Fibroblast of the aortic adventitia (primary cell): Measurements from ENCODE around the gene ZSCAN18. TPM values are rescaled to one million over a fixed set of nuclear protein-coding genes. Genes with fewer than 3 reads are reported as not detected.

Experiments
- DNase-seq: peaks from one replicate; pipeline ENCODE4 v3.0.0-alpha.2; 2010; ENCODE audit warnings: low read depth
- H3K4me3 ChIP-seq: 2 replicates; pipeline ENCODE4 v1.5.1; 2011; ENCODE audit warnings: low read depth, mild to moderate bottlenecking, control low read depth, low read length, moderate library complexity
- CTCF ChIP-seq: IDR thresholded peaks from 2 replicates; pipeline ENCODE4 v1.5.1; 2011; ENCODE audit warnings: mild to moderate bottlenecking, low read length, control low read depth, inconsistent platforms; ENCODE audit not compliant: insufficient read depth
- total RNA-seq: library from RNA; depleted of rRNA; stranded (reverse); fragments of >200 nt; gene quantifications from 2 replicates; pipeline ENCODE4 v1.2.3, GENCODE V29; 2012; ENCODE audit warnings: low replicate concordance

The ZSCAN18 gene
- total RNA-seq, 1 donor = 7.6 TPM

GRCh38 chr19:58035863-58036262, 62.2 kb downstream of the ZSCAN18 start:
- no peak for TF ChIP-seq CTCF
- H3K4me3 ChIP-seq = no peak overlapping the region
- DNase-seq = no peak

GRCh38 chr19:58034477-58034793, 63.6 kb downstream of the ZSCAN18 start:
- TF ChIP-seq CTCF = no peak
- DNase-seq = no peak
- no peak overlapping the region for H3K4me3 ChIP-seq

Other genes starting within 250 kb of the ZSCAN18 start
- gene ZNF587, start 248.4 kb downstream of the ZSCAN18 start, total RNA-seq = 29.6 and 39.2 TPM in 2 replicates
- 5.0 and 10.3 TPM in 2 replicates for gene ZNF814, start 209.2 kb downstream of the ZSCAN18 start, total RNA-seq
- gene ZNF417, start 181.6 kb downstream of the ZSCAN18 start, total RNA-seq = 15.8 and 16.1 TPM in 2 replicates
- gene ZNF418, start 162.8 kb downstream of the ZSCAN18 start, total RNA-seq = 3.6 and 13.6 TPM in 2 replicates
- gene ZNF256, start 150.5 kb downstream of the ZSCAN18 start, total RNA-seq = 2.5 and 7.7 TPM in 2 replicates
- gene C19orf18, start 123.7 kb downstream of the ZSCAN18 start, total RNA-seq = 0.49 TPM in 1 of 2 replicates, not detected in the other
- gene ZNF606, start 95.4 kb downstream of the ZSCAN18 start, total RNA-seq = 17.9 and 33.8 TPM in 2 replicates
- not detected in 2 replicates for gene ZSCAN1, start 64.2 kb downstream of the ZSCAN18 start, total RNA-seq
- gene ZNF135, start 38.9 kb downstream of the ZSCAN18 start, total RNA-seq = 2.2 and 4.3 TPM in 2 replicates
- 8.7 and 13.6 TPM in 2 replicates for gene ZNF329, start 52.6 kb upstream of the ZSCAN18 start, total RNA-seq
- 14.7 and 15.6 TPM in 2 replicates for gene ZNF274, start 84.8 kb upstream of the ZSCAN18 start, total RNA-seq
- gene ZNF544, start 130.7 kb upstream of the ZSCAN18 start, total RNA-seq = 28.2 and 35.6 TPM in 2 replicates
- gene ZNF8, start 180.7 kb upstream of the ZSCAN18 start, total RNA-seq = 5.1 and 7.6 TPM in 2 replicates
- 33.2 and 41.1 TPM in 2 replicates for gene ERVK3-1, start 207.1 kb upstream of the ZSCAN18 start, total RNA-seq
- 2.9 and 4.1 TPM in 2 replicates for gene ZSCAN22, start 228.8 kb upstream of the ZSCAN18 start, total RNA-seq